MG63 (cell line): Measurements from ENCODE around the gene PAN2. TPM values are rescaled to one million over a fixed set of nuclear protein-coding genes. Genes with fewer than 3 reads are reported as not detected.

Source experiments
- total RNA-seq: library from RNA; depleted of rRNA; stranded (reverse); fragments of >200 nt; shearing (Covaris generic); gene quantifications from 2 replicates; pipeline ENCODE4 v1.2.3, GENCODE V29; 2014; ENCODE audit warnings: low replicate concordance; rRNA removed

Gene PAN2
- total RNA-seq, 1 experiment from 2014 or later = 11.9 TPM

Other genes with a start within 250 kb of the PAN2 start
- gene PA2G4, start 229.4 kb downstream of the PAN2 start, total RNA-seq = 329 and 467 TPM in 2 replicates
- 1,876 and 4,191 TPM in 2 replicates for gene RPL41, start 217.4 kb downstream of the PAN2 start, total RNA-seq
- 3.5 and 5.3 TPM in 2 replicates for gene ZC3H10, start 215.7 kb downstream of the PAN2 start, total RNA-seq
- gene ESYT1, start 205.7 kb downstream of the PAN2 start, total RNA-seq = 84.9 and 145 TPM in 2 replicates
- gene MYL6B, start 181.4 kb downstream of the PAN2 start, total RNA-seq = 65.7 and 123 TPM in 2 replicates
- 1,658 and 1,845 TPM in 2 replicates for gene MYL6, start 175.6 kb downstream of the PAN2 start, total RNA-seq
- gene SMARCC2, start 144.5 kb downstream of the PAN2 start, total RNA-seq = 10.6 and 14.8 TPM in 2 replicates
- 51.6 and 107 TPM in 2 replicates for gene RNF41, start 112.1 kb downstream of the PAN2 start, total RNA-seq
- gene NABP2, start 109.7 kb downstream of the PAN2 start, total RNA-seq = 61.0 and 115 TPM in 2 replicates
- not detected in 2 replicates for gene SLC39A5, start 103.9 kb downstream of the PAN2 start, total RNA-seq
- gene ANKRD52, start 75.6 kb downstream of the PAN2 start, total RNA-seq = 6.0 and 18.9 TPM in 2 replicates
- gene COQ10A, start 67.1 kb downstream of the PAN2 start, total RNA-seq = 6.9 and 7.7 TPM in 2 replicates
- gene CS, start 33.7 kb downstream of the PAN2 start, total RNA-seq = 73.4 and 88.0 TPM in 2 replicates
- 126 and 157 TPM in 2 replicates for gene CNPY2, start 18.0 kb downstream of the PAN2 start, total RNA-seq
- gene IL23A, start 4.9 kb upstream of the PAN2 start, total RNA-seq = not detected in 2 replicates
- 15.3 and 18.1 TPM in 2 replicates for gene STAT2, start 26.1 kb upstream of the PAN2 start, total RNA-seq
- not detected in 2 replicates for gene APOF, start 28.9 kb upstream of the PAN2 start, total RNA-seq
- 22.6 and 24.4 TPM in 2 replicates for gene TIMELESS, start 115.4 kb upstream of the PAN2 start, total RNA-seq
- gene MIP, start 120.7 kb upstream of the PAN2 start, total RNA-seq = not detected in 2 replicates
- gene SPRYD4, start 134.6 kb upstream of the PAN2 start, total RNA-seq = 0.35 and 0.69 TPM in 2 replicates
- gene GLS2, start 154.2 kb upstream of the PAN2 start, total RNA-seq = 1.5 TPM in 1 of 2 replicates, not detected in the other
- gene RBMS2, start 187.8 kb upstream of the PAN2 start, total RNA-seq = 3.8 and 4.4 TPM in 2 replicates